ENCODE data around the gene MT1X. TPM values are rescaled to one million over a fixed set of nuclear protein-coding genes. Genes with fewer than 3 reads are reported as not detected.

The MT1X gene
- total and polyA plus RNA-seq, 2 experiments from 2014 or later: 39.8 to 127 TPM

- WGBS (ENCODE audit: low lambda C conversion rate, missing lambda C conversion rate): 81% methylated on average over 5 of the region's 5 CpGs
- Histone ChIP-seq H3K9me3 (ENCODE audit: low read depth) (no peaks in the 10 kb centered on the region), H3K4me2 (peak overlapping the region; percentile 78), H3K36me3 (replicated peaks; ENCODE audit: insufficient read depth, low read depth) (no peaks in the 10 kb centered on the region), H4K20me1 (ENCODE audit: insufficient read depth, poor library complexity, severe bottlenecking) (no peaks in the 10 kb centered on the region), H3K4me1 (ENCODE audit: insufficient read depth) (peaks cover 7% of the 10 kb centered on the region), H2AFZ (no peak overlapping the region), H3K9me2 (replicated peaks; ENCODE audit: insufficient read depth) (no peaks in the 10 kb centered on the region), H3K27me3 (peaks cover 13% of the 10 kb centered on the region), H3K27ac (no peak overlapping the region), H3K4me3 (no peak overlapping the region), H3K79me2 (no peaks in the 10 kb centered on the region)
- no peak for DNase-seq (ENCODE audit: low spot score)
- TF ChIP-seq CTCF (IDR thresholded peaks at IDR 0.05; ENCODE audit: poor library complexity) (no peak), EZH2phosphoT487 (IDR thresholded peaks at IDR 0.05; ENCODE audit: low read depth, severe bottlenecking, unreplicated experiment) (no peak)
Observed at GRCh38 chr16:56683424-56684172, 1.3 kb downstream of the MT1X start.

- TF ChIP-seq EZH2 (IDR thresholded peaks at IDR 0.05; ENCODE audit: borderline replicate concordance): no peak
- no peak for TF ChIP-seq EZH2phosphoT487 (IDR thresholded peaks at IDR 0.05; ENCODE audit: low read depth, severe bottlenecking, unreplicated experiment)
- TF ChIP-seq CTCF (IDR thresholded peaks at IDR 0.05; ENCODE audit: poor library complexity): no peak
- Histone ChIP-seq H3K9me2 (replicated peaks; ENCODE audit: insufficient read depth) (no peaks in the 10 kb centered on the region), H3K4me2 (no peak overlapping the region), H3K36me3 (replicated peaks; ENCODE audit: insufficient read depth, low read depth) (no peaks in the 10 kb centered on the region), H3K27me3 (peaks cover 13% of the 10 kb centered on the region), H3K9me3 (ENCODE audit: low read depth) (no peaks in the 10 kb centered on the region), H3K27ac (no peak overlapping the region), H3K4me3 (no peak overlapping the region), H2AFZ (no peak overlapping the region), H3K79me2 (no peaks in the 10 kb centered on the region), H4K20me1 (ENCODE audit: insufficient read depth, poor library complexity, severe bottlenecking) (no peaks in the 10 kb centered on the region), H3K4me1 (ENCODE audit: insufficient read depth) (peaks cover 7% of the 10 kb centered on the region)
- WGBS (ENCODE audit: low lambda C conversion rate, missing lambda C conversion rate): 70% methylated on average over 4 of the region's 4 CpGs
- DNase-seq (ENCODE audit: low spot score): no peak
Observed at GRCh38 chr16:56684256-56684925, 2.1 kb downstream of the MT1X start.

GRCh38 chr16:56684926-56685590 lies 2.8 kb downstream of the MT1X start:
- 94% methylated on average over 4 of the region's 4 CpGs for WGBS (ENCODE audit: low lambda C conversion rate, missing lambda C conversion rate)
- Histone ChIP-seq H3K27ac (no peak overlapping the region), H3K9me3 (ENCODE audit: low read depth) (no peaks in the 10 kb centered on the region), H2AFZ (no peak overlapping the region), H4K20me1 (ENCODE audit: insufficient read depth, poor library complexity, severe bottlenecking) (no peaks in the 10 kb centered on the region), H3K4me1 (ENCODE audit: insufficient read depth) (peaks cover 7% of the 10 kb centered on the region), H3K9me2 (replicated peaks; ENCODE audit: insufficient read depth) (no peaks in the 10 kb centered on the region), H3K27me3 (peaks cover 13% of the 10 kb centered on the region), H3K4me2 (no peak overlapping the region), H3K79me2 (no peaks in the 10 kb centered on the region), H3K36me3 (replicated peaks; ENCODE audit: insufficient read depth, low read depth) (no peaks in the 10 kb centered on the region), H3K4me3 (no peak overlapping the region)
- TF ChIP-seq CTCF (IDR thresholded peaks at IDR 0.05; ENCODE audit: poor library complexity) (no peak), EZH2phosphoT487 (IDR thresholded peaks at IDR 0.05; ENCODE audit: low read depth, severe bottlenecking, unreplicated experiment) (no peak), EZH2 (IDR thresholded peaks at IDR 0.05; ENCODE audit: borderline replicate concordance) (no peak)
- no peak for DNase-seq (ENCODE audit: low spot score)

Data from hepatocyte (in vitro differentiated cells).